ENCODE results near the gene MSL3B.

MSL3B gene

DNA sequence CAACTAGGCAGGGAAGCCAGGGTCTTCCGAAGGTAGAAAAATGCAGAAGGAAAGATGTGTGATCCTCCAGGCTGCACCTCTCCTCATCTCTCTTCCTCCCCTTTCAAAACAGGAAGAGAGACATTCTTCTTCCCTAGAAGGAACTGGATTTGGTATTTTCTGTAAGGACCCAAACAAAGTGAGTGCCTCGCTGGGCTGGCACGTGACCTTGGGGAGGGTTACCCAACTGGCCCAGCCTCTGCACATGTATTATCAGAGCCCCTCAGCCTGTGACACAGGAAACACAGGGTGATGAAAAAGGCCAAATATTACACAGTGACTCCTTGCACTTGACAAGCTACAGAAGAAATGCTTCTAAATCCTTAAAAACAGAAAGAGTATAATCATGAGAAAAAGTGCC is 16.1 kb downstream of the MSL3B start:
- no peak for DNase-seq

DNA sequence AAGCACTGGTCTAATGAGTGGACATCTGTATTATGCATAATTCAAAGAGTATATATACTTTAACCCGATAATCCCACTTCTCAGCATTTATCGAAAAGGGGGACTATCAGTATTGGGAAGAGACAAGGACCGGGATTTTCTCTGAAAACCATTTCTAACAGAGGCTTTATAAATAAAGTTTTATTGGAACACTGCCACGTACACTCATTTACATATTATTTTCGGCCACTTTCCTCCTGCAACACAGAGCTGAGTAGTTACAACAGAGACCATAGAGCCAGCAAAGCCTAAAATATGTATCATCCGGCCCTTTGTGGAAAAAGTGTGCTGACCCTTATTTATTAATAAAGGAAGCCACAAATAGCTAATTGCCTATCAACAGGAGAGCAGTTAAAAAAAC is 17.0 kb downstream of the MSL3B start:
- no peak for DNase-seq

GRCh38 chr2:233850745-233851144 is 17.4 kb downstream of the MSL3B start:
- no peak for DNase-seq

DNA sequence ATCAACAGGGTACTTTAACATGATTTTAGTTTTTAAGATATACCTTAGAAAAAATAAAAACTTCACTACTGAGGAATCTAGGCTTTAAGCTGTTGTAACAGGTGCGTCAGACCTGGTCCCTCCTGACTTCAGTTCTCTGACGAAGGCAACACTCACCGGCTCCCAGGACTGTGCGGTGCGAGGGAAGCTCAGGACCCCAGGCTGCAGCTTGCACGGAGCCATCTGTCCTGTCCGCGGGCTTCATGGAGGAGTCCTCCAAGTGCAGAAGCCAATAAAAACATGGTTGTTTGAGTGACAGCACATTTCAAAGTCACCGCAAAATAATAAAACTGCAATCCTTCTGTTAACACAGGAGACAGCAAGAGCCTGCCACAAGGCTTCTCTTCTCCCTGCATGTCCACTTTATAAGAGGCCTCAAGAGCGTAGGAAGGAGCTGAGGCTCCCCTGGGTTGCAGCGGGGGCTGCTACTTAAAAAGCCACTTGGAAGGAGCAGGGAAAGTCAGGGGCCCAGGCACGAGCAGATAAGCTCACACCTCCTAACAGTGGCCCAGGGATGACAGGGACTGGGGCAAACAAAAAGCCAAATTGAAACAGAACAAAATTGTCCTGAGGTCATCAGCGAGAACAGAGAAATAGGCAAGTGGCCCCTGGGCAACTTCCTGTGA is 18.4 kb downstream of the MSL3B start:
- DNase-seq: no peak

DNA sequence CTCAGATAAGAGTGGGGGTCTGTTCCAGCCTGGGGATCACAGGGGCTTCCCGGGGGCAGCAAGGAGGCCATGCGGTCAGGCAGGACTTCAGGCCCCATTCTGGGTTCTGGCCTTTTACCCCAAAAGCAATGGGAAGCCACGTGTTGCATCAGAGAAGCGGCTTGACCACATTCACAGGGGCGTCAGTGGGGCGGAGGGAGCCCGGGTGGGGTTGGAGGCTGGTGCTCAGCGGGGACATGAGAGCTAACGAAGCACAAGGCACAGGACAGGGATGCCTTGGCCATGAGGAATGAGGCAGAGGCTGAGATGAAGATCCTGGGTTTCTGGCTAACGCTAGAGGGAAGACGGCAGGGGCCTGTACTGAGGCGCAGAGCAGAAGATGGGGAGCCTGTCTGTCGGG is 19.9 kb downstream of the MSL3B start:
- no peak for DNase-seq

- DNase-seq: no peak
These were observed 20.8 kb downstream of the MSL3B start for GRCh38 chr2:233847248-233847898.

DNA sequence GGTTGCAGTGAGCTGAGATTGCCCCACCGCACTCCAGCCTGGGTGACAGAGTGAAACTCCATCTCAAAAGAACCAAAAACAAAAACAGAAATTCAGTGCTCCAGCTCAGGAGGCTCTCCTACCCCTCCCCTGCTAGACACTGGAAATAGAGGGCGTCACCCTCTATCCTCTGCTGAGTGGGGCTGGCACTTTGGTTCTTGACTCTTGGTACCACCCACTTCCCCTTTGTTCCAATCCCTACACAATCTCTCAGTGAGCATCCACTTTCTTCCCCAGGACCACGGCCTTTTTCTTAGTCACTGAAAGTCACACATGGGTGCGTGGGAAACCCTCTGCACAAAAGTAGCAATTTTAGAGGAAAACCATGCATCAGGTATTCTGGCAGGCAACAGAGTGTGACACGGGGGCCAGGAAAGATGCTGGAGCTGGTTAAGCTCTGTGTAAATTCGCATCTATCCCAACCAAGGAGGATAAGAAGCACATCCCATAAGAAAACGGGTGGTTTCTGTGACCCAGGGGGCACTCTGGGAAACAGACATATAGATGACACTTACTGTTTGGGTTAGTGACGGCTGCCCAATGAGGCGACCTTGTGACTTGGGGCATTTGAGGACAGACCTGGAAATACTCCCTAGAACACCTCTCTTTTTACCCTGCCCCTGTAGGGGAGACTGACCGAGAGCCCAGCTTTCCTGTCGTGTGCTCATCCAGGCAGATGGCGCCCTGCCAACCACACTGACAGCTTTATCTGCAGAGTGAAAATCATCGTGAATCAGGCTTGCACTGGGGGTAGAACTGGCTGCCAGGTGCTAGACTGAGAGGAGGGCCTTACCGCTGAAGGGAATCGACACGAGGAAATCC is 21.6 kb downstream of the MSL3B start:
- DNase-seq: no peak

DNA sequence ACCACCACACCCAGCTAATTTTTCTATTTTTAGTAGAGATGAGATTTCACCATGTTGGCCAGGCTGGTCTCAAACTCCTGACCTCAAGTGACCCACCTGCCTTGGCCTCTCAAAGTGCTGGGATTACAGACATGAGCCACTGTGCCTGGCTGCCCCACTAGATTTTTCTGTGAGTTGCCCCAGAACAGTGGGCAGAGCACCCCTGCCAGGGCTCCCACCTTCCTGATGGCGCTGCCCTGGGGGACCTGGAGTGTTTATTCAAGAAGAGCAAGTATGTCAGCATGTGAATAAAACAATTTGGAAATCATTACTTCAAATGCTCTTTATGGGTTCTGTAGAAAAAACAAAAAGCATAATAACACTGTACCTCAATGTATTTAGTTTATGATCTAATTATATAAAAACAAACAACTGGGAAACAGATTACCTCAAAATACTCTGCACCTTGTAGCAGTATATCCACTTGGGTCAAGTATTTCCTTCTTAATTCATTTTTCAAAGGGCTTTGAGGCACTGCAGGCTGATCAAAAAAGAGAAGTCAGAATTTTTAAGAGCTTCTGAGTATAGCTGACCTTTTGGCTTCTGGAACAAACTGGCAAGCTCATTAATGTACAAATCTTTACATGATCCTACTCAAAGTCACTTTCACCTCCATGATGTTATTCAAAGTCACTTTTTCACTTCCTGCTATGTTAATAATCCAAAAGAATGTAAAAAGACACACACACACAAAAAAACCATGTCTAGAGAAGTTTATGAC is 22.7 kb downstream of the MSL3B start:
- no peak for DNase-seq

GRCh38 chr2:233844836-233845235 is 23.4 kb downstream of the MSL3B start:
- DNase-seq: no peak

DNA sequence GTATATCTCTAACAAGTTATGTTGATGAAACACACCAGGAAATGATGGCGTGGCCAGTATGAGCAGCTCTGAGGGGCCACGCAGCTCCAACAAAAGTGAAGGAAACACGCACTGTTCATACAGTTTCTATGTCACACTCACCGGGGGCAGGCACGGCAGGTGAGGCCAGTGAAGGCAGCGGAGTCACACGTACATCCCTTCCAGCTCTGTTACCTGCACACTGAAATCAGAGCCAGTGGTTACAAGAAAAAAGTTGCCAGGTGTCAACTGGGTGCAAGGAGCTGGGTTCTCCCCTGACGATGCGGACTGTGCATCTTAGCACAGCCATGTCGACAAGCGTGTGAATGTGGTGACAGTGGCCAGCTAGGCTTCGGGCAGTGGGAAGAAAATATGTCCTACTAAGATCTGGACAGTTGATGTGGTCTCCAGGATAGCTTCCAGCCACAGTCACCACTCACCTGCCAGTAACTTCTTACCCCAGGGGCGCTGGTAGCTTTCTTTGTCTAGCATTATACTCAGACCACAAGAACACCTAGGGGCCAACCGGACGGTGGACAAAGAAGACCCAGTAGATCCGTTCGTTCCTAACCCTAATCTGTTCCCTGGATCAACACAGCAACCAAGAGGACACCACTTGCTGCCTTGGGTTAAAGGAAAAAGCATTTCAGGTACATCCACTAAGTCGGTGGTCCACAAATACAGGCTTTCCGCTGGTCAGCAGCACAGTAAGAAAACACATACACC is 23.9 kb downstream of the MSL3B start:
- DNase-seq: no peak

- no peak for DNase-seq
These were observed 27.0 kb downstream of the MSL3B start for GRCh38 chr2:233841183-233841582.

DNA sequence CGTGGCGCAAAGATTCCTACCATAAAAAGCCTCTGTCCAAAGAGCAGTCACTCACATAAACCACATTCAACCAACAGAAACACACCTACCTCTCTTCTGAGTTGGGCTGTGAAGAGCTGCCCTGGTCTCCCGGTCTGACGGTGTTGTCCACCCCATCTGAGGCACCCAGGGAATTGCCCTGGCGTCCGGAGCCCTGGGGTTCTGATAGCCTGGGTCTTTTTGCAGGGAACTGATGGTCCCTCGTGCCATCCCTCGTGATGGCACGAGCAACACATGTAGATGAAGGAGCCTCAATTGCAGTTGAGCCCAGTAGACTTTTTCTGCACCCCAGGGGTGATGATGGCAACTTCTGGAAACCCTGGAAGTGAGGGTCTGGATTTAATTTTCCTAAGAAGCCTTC is 27.7 kb downstream of the MSL3B start:
- no peak for DNase-seq

GRCh38 chr2:233839447-233839820 is 28.8 kb downstream of the MSL3B start:
- no peak for DNase-seq

GRCh38 chr2:233838726-233839446 is 29.3 kb downstream of the MSL3B start:
- no peak for DNase-seq

- no peak for DNase-seq
These were observed 29.9 kb downstream of the MSL3B start for GRCh38 chr2:233838251-233838650.

- DNase-seq: no peak
These were observed 30.4 kb downstream of the MSL3B start for GRCh38 chr2:233837694-233838229.

DNA sequence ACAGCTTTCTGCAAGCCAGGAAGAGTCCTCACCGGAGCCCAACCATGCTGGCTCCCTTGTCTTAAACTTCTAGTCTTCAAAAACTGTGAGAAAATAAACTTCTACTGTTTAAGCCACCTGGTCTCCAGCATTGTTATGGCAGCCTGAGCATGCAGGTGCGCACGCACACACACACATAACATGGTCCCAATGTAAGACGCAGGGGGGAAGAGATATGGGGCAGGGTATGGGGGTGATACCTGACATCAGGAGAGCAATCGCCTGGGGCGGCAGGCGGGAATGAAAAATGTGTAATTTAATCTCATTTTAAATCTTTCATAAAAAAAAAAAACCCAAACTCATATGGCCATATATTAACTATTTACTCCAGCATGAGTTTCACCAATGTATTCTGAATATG is 31.8 kb downstream of the MSL3B start:
- DNase-seq: no peak

DNA sequence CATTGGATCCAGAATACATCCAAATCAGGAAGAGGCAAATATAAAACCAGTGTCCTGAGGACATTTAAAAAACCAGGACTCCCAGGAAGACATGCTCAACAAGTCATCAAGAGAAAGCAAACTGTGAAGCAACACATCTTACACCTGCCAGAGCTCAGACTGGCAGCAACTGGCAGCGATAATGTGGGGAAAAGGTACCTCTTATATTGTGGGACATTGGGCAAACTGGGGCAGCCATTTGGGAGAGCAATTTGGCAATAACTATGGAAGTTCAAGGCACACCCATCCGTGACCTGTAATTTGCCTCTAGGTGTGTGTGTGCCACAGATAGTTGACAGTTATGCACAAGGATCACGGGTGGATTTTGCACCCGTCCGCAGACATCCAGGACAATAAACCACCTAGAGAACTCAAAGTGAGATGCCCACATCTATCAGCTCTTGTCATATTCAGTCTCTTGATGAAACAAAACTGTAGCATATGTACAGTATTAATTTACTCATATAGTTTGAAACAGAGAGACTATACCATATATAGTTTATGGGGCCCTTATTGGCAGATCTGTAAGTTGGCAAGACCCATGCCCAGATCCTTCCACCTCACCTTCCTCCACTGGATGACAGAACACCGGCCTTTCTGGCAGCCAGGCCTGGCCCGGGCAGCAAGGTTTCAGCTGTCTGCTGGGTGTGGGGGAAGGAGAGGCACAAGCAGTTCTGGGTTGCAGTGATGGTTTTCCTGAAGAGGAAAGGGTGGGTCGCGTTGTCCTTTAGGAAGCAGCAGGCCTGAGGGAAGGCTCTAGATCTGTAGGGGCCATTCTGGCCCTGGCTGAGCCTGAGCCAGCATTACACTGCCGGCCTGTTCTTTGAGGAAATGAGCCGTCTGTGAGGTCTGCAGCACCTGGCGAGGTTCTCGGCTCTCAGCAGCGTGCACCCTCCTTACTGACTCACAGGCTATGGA is 32.7 kb downstream of the MSL3B start:
- no peak for DNase-seq

GRCh38 chr2:233833345-233833744 is 34.8 kb downstream of the MSL3B start:
- DNase-seq: no peak

DNA sequence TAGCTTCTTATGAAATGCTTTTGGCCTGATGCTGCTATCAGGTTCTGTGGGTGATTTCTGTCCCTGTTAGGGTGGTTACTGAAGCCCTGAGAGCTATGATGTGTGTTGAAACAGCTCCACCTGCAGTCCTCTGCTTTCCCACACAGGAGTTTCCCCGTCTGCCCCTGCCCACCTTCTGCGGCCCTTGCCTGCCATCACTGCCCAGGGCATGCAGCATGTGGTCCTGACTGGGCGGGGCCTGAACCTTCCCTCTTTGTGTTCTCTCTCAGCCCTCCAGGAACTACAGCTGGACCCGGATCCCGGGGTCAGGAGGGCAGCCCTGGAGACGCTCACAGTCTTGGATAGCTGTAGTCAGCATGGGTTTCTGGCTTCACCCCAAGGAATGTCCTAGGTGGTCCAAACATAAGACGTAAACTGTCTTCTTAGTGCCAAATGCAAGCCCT is 35.3 kb downstream of the MSL3B start:
- DNase-seq: no peak

All from DMS79 (cell line).